A673 (cell line): Measurements from ENCODE around the gene DDR1.

ENCODE experiments used
- CTCF ChIP-seq: fragments of 300-800, 200-600 bp; sonication (generic); conservative IDR thresholded peaks from 2 replicates; pipeline ENCODE4 v1.5.1; 2017; ENCODE audit warnings: low read depth, mild to moderate bottlenecking, antibody characterized with exemption, low read length, moderate library complexity, mixed read lengths
- EZH2 ChIP-seq: fragments of 200-600 bp; sonication (generic); IDR thresholded peaks from 2 replicates; pipeline ENCODE4 v1.6.1; 2017; ENCODE audit warnings: borderline replicate concordance, low read depth, mild to moderate bottlenecking, mixed read lengths, antibody characterized with exemption, low read length; ENCODE audit not compliant: poor library complexity, severe bottlenecking

GRCh38 chr6:30836431-30836866 is 47.9 kb upstream of the DDR1 start:
- TF ChIP-seq CTCF: no peak
- no peak for TF ChIP-seq EZH2
